ENCODE results near the gene KRTAP4-8.
"Not testable (repeated sequence)": the region's sequence is repeated elsewhere in the genome, so short reads cannot be mapped to it uniquely, and the experiment has no call there.

DNA sequence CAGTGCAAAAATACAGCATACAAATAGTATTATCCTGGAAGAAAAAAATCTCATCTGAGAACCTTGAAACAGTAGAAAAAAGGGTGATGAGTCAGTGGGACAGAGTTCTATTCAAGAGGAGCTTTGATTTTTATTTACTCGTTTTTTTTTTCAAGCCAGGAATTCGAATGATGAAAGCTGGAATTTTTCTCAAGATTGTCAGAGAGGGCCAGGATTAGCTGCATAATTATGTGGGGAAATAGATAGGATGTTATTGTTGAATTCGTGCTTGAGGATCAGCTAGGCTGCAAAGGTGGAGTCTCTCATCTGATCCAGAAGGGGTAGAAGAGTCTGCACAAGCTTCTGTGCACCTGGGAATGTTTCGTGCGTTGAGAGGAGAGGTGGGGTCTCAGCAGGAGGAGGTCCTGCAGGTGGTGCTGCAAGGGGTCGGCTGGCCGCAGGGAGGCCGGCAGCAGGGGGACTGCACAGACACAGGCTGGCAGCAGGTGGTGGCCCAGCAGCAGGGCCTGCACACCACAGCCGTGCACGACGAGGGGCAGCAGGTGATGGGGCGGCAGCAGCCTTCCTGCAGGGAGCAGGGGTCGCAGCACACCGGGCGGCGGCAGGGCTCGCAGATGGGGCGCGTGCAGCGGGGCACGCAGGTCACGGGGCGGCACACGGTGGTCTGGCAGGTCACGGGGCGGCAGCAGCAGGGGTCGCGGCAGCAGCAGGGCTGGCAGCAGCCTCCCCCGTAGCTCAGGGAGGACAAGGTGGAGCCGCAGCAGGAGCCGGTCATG, 38.5 kb downstream of the KRTAP4-8 start:
- not testable (repeated sequence) for TF ChIP-seq CTCF (conservative IDR thresholded peaks at IDR 0.05 in 1 of 2, IDR thresholded peaks at IDR 0.05 in 1 of 2; ENCODE audit: extremely low read depth in 1 of 2, insufficient read depth in 1 of 2, low read depth in 1 of 2, low read length in 2 of 2); EZH2 (IDR thresholded peaks at IDR 0.05; ENCODE audit: borderline replicate concordance, low read length)
